Measurements from ENCODE around the gene TBC1D7. TPM values are rescaled to one million over a fixed set of nuclear protein-coding genes. Genes with fewer than 3 reads are reported as not detected.

Gene TBC1D7
- total RNA-seq, 2 donors from 2014 or later = 37.7 to 59.0 TPM

DNA sequence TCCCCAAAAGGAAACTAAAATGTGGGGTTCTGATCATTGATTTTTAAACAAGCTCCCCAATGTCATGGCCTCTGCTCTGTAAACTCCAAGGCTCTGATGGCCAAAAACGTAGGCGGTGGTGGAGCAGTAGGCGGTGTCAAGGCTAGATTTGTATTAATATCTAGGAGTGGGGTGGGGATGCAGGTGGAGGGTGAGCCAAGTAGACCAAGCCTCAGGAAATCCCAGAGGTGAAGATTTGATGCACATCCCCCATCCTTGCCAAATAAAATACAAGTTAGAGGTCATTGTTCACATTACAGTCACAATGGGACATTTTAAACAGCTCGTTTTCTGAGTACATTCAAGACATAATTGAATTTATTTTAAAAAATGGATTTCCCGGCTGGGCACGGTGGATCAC lies 30.9 kb upstream of the TBC1D7 start:
- 93 to 95% methylated on average over 4 to 6 of the region's 6 CpGs for WGBS, 2 experiments (ENCODE audit: insufficient coverage in 1 of 2, insufficient read length in 1 of 2)
- no peaks in the 10 kb centered on the region for H3K4me1 ChIP-seq (ENCODE audit: control insufficient read depth, insufficient read depth, low read length)
- H3K27me3 Mint-ChIP-seq (ENCODE audit: insufficient read depth) = no peaks in the 10 kb centered on the region
- H3K9me3 ChIP-seq (ENCODE audit: control insufficient read depth, low read length) = no peaks in the 10 kb centered on the region
- DNase-seq = no peak
- no peak overlapping the region for H3K9ac ChIP-seq (ENCODE audit: extremely low read depth, low read length, poor library complexity, severe bottlenecking)
- no peak overlapping the region for H3K4me3 Mint-ChIP-seq
- no peak for TF ChIP-seq CTCF (conservative IDR thresholded peaks at IDR 0.05)
- H3K9me3 Mint-ChIP-seq = no peaks in the 10 kb centered on the region
- H3K4me3 ChIP-seq (ENCODE audit: low read length) = no peak overlapping the region
- no peaks in the 10 kb centered on the region for H3K36me3 ChIP-seq (ENCODE audit: control insufficient read depth, insufficient read depth, low read length)
- no peak overlapping the region for H3K27ac ChIP-seq (ENCODE audit: low read depth, low read length)
- no peaks in the 10 kb centered on the region for H3K4me1 Mint-ChIP-seq
- H3K27me3 ChIP-seq (ENCODE audit: control insufficient read depth, insufficient read depth, low read length, poor library complexity, severe bottlenecking) = no peaks in the 10 kb centered on the region
- H3K27ac Mint-ChIP-seq = no peak overlapping the region
- no peaks in the 10 kb centered on the region for H3K36me3 Mint-ChIP-seq (ENCODE audit: low read depth)

- Histone ChIP-seq H3K9me3 (ENCODE audit: control insufficient read depth, low read length) (no peaks in the 10 kb centered on the region), H3K9ac (ENCODE audit: extremely low read depth, low read length, poor library complexity, severe bottlenecking) (no peak overlapping the region), H3K4me1 (ENCODE audit: control insufficient read depth, insufficient read depth, low read length) (no peaks in the 10 kb centered on the region), H3K4me3 (ENCODE audit: low read length) (no peak overlapping the region), H3K36me3 (ENCODE audit: control insufficient read depth, insufficient read depth, low read length) (no peaks in the 10 kb centered on the region), H3K27ac (ENCODE audit: low read depth, low read length) (no peak overlapping the region), H3K27me3 (ENCODE audit: control insufficient read depth, insufficient read depth, low read length, poor library complexity, severe bottlenecking) (no peaks in the 10 kb centered on the region)
- no peaks in the 10 kb centered on the region for H3K36me3 Mint-ChIP-seq (ENCODE audit: low read depth)
- H3K27me3 Mint-ChIP-seq (ENCODE audit: insufficient read depth) = no peaks in the 10 kb centered on the region
- 75 to 83% methylated on average over 2 of the region's 2 CpGs for WGBS, 2 experiments (ENCODE audit: insufficient coverage in 1 of 2, insufficient read length in 1 of 2)
- H3K9me3 Mint-ChIP-seq = no peaks in the 10 kb centered on the region
- H3K4me3 Mint-ChIP-seq = no peak overlapping the region
- no peak overlapping the region for H3K27ac Mint-ChIP-seq
- no peaks in the 10 kb centered on the region for H3K4me1 Mint-ChIP-seq
- peak; percentile 55 for TF ChIP-seq CTCF (conservative IDR thresholded peaks at IDR 0.05)
- no peak for DNase-seq
Measured at GRCh38 chr6:13358511-13358910, 30.2 kb upstream of the TBC1D7 start.

DNA sequence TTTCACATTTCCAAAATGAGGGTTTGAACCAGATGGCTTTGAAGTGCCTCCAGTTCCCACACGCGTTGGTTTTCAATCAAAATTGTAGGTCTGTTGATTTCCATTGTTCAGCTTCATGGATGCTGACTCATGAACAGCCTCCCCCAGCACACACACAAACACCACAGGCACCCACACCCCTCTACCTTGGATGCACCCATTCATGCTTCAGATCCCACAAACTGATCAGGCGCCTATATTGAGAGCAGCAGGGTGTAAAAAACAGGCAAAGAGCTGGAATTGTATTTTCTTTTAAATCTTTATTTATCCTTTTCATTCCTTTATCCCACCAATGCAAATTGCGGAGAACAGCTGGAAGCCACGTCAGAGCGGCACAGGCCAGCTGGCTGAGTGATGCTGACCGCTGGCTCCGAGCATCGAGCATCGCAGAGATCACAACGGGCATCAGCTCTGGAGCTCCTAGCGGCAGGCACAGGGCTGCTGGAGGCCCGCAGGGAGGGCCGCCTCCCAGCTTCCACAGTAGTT lies 29.3 kb upstream of the TBC1D7 start:
- H3K27me3 Mint-ChIP-seq (ENCODE audit: insufficient read depth) = no peaks in the 10 kb centered on the region
- H3K36me3 Mint-ChIP-seq (ENCODE audit: low read depth) = no peaks in the 10 kb centered on the region
- Histone ChIP-seq H3K4me3 (ENCODE audit: low read length) (no peak overlapping the region), H3K36me3 (ENCODE audit: control insufficient read depth, insufficient read depth, low read length) (no peaks in the 10 kb centered on the region), H3K27me3 (ENCODE audit: control insufficient read depth, insufficient read depth, low read length, poor library complexity, severe bottlenecking) (no peaks in the 10 kb centered on the region), H3K27ac (ENCODE audit: low read depth, low read length) (no peak overlapping the region), H3K4me1 (ENCODE audit: control insufficient read depth, insufficient read depth, low read length) (no peaks in the 10 kb centered on the region), H3K9ac (ENCODE audit: extremely low read depth, low read length, poor library complexity, severe bottlenecking) (no peak overlapping the region), H3K9me3 (ENCODE audit: control insufficient read depth, low read length) (no peaks in the 10 kb centered on the region)
- no peaks in the 10 kb centered on the region for H3K9me3 Mint-ChIP-seq
- no peak overlapping the region for H3K4me3 Mint-ChIP-seq
- no peak overlapping the region for H3K27ac Mint-ChIP-seq
- no peak for DNase-seq
- H3K4me1 Mint-ChIP-seq = no peaks in the 10 kb centered on the region
- 69 to 82% methylated on average over 10 to 14 of the region's 14 CpGs for WGBS, 2 experiments (ENCODE audit: insufficient coverage in 1 of 2, insufficient read length in 1 of 2)
- no peak for TF ChIP-seq CTCF (conservative IDR thresholded peaks at IDR 0.05)

Data from endodermal cell (in vitro differentiated cells).